Right atrium auricular region (tissue), 2 donors: ENCODE data around the gene TP73. TPM values are rescaled to one million over a fixed set of nuclear protein-coding genes. Genes with fewer than 3 reads are reported as not detected.

Source experiments
- DNase-seq: peaks from one replicate; pipeline ENCODE4 v3.0.0-alpha.2; 2019; ENCODE audit warnings: low spot score
- H3K27ac ChIP-seq, 2 donors: fragments of 200-600 bp; sonication (generic); 1 replicate in 1 of 2; 2 replicates in 1 of 2; pipeline ENCODE4 v1.5.1; 2016 to 2019
- H3K27me3 ChIP-seq, 2 donors: fragments of 200-600 bp; sonication (generic); one replicate each; pipeline versions ENCODE4 v1.5.1 to v1.6.0; 2017 to 2019
- H3K36me3 ChIP-seq: fragments of 200-600 bp; sonication (generic); one replicate; pipeline ENCODE4 v1.5.1; 2016
- H3K4me1 ChIP-seq, 2 donors: fragments of 200-600 bp; sonication (generic); one replicate each; pipeline versions ENCODE4 v1.5.1 to v1.6.0; 2017 to 2019
- H3K4me3 ChIP-seq, 2 donors: fragments of 200-600 bp; sonication (generic); 1 replicate in 1 of 2; 2 replicates in 1 of 2; pipeline ENCODE4 v1.5.1; 2017 to 2019; ENCODE audit warnings: mild to moderate bottlenecking in 1 of 2, moderate library complexity in 1 of 2
- H3K9me3 ChIP-seq, 2 donors: fragments of 200-600 bp; sonication (generic); one replicate each; pipeline ENCODE4 v1.5.1; 2019
- total RNA-seq, 2 donors: library from RNA; depleted of rRNA; stranded (reverse); fragments of >200 nt; gene quantifications; one replicate each; pipeline ENCODE4 v1.1.0, GENCODE V29; 2016
- TF ChIP-seq, protein P1 (sequence below), 2 donors: fragments of 200-600 bp; sonication (generic); IDR thresholded peaks; one replicate each; pipeline ENCODE4 v1.5.1; 2019; ENCODE audit warnings: antibody characterized with exemption in 2 of 2

Gene TP73
- total RNA-seq, 2 donors from 2014 or later: 0.16 TPM; not detected in 1

DNA sequence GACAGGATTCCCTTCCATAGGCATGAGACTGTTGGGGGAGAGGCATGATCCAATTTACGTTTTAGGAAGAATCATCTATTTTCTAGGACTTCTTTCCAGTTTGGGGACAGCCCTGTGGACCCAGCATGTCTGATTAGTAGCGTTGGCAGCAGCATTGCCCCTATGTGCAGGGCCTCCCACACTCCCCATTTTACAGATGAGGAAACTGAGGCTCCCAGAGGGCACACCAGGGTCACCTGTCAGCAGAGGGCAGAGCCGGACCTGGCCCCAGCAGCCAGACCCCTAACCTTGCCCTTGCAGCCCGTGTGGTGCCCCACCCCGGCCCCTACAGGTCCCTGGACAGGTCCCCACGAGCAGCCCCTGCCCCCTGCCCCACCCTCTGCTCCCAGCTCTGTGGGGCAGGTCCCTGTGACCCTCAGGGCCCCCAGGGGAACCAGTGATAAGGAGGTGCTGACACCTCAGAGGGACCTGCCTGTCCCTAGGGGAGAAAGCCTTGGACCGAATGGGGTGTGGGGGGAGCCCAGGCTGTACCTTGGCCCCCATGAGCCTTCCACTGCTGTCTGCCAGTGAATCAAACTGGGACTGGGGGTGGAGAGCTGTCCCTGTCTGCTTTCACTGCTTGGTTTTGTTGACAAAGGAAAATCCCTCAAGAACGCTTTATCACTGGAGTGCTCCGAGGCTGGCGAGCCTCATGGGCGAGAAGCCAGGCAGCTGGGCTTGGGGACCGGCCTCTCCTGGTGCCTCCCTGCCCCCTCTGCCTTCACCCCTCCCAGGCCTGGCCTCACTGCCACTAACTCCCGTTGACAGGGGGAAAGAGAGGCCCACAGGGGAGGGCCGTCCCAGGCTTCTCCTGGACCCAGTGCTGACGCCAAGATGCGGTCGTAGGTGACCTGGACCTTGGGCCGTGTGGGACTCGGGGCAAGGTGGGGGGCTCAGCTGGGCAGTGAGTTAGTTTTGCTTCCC, 60.5 kb downstream of the TP73 start:
- no peak for DNase-seq
- H3K36me3 ChIP-seq: no peaks in the 10 kb centered on the region
- no peak overlapping the region for H3K4me3 ChIP-seq
- TF ChIP-seq, protein P1, sequence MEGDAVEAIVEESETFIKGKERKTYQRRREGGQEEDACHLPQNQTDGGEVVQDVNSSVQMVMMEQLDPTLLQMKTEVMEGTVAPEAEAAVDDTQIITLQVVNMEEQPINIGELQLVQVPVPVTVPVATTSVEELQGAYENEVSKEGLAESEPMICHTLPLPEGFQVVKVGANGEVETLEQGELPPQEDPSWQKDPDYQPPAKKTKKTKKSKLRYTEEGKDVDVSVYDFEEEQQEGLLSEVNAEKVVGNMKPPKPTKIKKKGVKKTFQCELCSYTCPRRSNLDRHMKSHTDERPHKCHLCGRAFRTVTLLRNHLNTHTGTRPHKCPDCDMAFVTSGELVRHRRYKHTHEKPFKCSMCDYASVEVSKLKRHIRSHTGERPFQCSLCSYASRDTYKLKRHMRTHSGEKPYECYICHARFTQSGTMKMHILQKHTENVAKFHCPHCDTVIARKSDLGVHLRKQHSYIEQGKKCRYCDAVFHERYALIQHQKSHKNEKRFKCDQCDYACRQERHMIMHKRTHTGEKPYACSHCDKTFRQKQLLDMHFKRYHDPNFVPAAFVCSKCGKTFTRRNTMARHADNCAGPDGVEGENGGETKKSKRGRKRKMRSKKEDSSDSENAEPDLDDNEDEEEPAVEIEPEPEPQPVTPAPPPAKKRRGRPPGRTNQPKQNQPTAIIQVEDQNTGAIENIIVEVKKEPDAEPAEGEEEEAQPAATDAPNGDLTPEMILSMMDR (IDR thresholded peaks at IDR 0.05): no peak
- H3K9me3 ChIP-seq: no peaks in the 10 kb centered on the region
- H3K4me1 ChIP-seq: peaks cover 0 to 26% of the 10 kb centered on the region in 2 donors
- no peak overlapping the region for H3K27ac ChIP-seq
- H3K27me3 ChIP-seq: peaks cover 0 to 4% of the 10 kb centered on the region in 2 donors

DNA sequence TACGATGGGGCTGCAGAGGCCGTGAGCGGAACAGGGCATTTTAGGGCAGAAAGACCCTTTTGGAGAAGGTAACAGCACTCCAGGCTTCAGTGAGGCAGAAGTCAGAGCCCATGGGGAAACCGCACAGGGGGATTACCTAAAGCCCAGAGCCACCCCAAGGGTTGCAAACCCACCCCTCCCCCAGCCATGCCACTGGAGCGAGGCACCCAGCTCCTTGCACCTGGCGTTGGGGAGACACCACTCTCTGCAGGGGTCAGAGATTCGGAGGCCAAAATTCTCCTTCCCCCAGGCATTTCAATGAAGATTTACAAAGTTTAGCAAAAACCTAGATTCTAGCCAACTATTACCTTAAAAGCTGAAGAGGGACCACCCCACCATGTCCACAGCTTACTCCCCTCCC, 61.5 kb downstream of the TP73 start:
- Histone ChIP-seq H3K4me3 (no peak overlapping the region), H3K36me3 (no peaks in the 10 kb centered on the region), H3K9me3 (no peaks in the 10 kb centered on the region), H3K27me3 (peaks cover 0 to 2% of the 10 kb centered on the region in 2 donors), H3K4me1 (peaks cover 0 to 29% of the 10 kb centered on the region in 2 donors), H3K27ac (no peak overlapping the region)
- DNase-seq: no peak
- TF ChIP-seq, protein P1 (IDR thresholded peaks at IDR 0.05): no peak

DNA sequence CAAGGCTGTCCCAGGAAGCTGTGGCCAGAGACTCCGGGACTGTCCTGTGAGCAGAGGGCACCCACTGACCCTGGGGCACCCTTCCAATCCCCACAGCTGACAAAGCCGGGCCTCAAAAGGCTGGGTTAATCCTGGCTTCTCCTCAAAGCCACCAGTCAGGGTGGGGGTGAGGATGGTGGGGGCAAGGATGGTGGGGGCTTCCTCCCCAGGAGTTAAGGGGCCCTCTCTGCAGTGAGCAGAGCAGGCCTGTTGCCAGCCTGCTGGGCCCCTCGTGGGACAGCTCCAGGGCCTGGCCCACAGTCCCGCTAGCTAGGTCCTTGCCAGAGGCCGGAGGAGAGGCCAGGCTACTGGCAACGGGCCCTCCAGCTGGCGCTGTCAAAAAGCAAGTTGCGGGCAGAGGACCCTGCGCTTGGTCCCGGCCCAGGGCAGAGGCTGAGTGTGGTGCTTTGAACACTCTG, 62.0 kb downstream of the TP73 start:
- Histone ChIP-seq H3K9me3 (no peaks in the 10 kb centered on the region), H3K36me3 (no peaks in the 10 kb centered on the region), H3K27ac (no peak overlapping the region), H3K4me3 (no peak overlapping the region), H3K27me3 (no peaks in the 10 kb centered on the region), H3K4me1 (peaks cover 0 to 32% of the 10 kb centered on the region in 2 donors)
- DNase-seq: no peak
- TF ChIP-seq, protein P1 (IDR thresholded peaks at IDR 0.05): no peak

DNA sequence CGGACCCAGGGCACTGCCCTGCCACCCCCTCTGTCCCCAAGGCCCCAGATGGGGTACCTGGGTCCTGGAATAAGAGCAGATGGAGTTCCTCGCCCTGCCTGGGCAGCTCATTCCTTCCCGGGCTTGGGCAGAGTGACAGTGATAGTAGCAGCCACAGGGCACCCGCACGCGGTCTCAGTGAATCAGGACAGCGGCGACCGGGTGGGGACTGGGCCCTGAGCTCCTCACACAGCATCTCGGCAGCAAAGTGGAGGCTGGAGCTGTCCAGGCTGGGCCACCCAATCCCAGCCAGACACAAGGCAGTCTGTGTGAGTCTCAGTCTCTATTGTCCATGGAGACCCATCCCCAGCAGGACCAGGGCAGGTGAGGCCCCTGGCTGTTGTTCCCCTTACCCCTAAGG, 62.5 kb downstream of the TP73 start:
- TF ChIP-seq, protein P1 (IDR thresholded peaks at IDR 0.05): no peak
- peaks cover 0 to 34% of the 10 kb centered on the region in 2 donors for H3K4me1 ChIP-seq

DNA sequence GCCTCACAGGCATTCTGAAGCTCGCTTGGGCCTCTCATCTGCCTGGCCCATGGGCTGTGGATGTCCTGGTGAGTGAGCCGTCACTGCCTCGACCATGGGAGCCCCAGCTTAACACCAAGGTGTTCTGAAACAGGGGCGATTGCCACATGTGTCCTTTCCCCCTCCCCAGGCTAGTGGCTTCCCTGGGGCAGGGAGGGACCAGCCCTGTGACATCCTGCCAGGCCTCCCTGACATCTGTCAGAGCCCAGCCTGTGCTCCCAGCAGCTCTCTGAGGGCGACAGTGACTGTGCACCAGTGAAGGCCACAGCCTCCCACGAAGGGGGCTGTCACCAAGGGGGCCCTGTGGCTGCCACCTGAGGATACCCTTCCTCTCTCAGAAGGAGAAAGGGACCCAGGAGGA, 64.0 kb downstream of the TP73 start:
- DNase-seq: no peak
- Histone ChIP-seq H3K4me1 (peaks cover 0 to 34% of the 10 kb centered on the region in 2 donors), H3K9me3 (no peaks in the 10 kb centered on the region), H3K27ac (no peak overlapping the region), H3K4me3 (no peak overlapping the region), H3K27me3 (no peaks in the 10 kb centered on the region), H3K36me3 (no peaks in the 10 kb centered on the region)
- TF ChIP-seq, protein P1 (IDR thresholded peaks at IDR 0.05): no peak

More for the DNA sequence above, 62.5 kb downstream of the TP73 start:
- Histone ChIP-seq H3K9me3 (no peaks in the 10 kb centered on the region), H3K4me3 (no peak overlapping the region), H3K27ac (no peak overlapping the region), H3K27me3 (no peaks in the 10 kb centered on the region), H3K36me3 (no peaks in the 10 kb centered on the region)
- no peak for DNase-seq
